ENCODE results near the gene NPW.

- TF ChIP-seq CTCF (IDR thresholded peaks at IDR 0.05; ENCODE audit: extremely low read depth in 1 of 2, insufficient read depth in 1 of 2, low read depth in 1 of 2, low read length in 2 of 2) (no peak), MAX (IDR thresholded peaks at IDR 0.05; ENCODE audit: insufficient read depth, insufficient read length) (no peak), JUN (IDR thresholded peaks at IDR 0.05; ENCODE audit: borderline replicate concordance, insufficient read depth, insufficient read length, low read depth) (no peak), POLR2A (IDR thresholded peaks at IDR 0.05; ENCODE audit: low read depth, low read length) (no peak), EZH2 (IDR thresholded peaks at IDR 0.05; ENCODE audit: borderline replicate concordance, low read depth, low read length, severe bottlenecking) (no peak), POLR2AphosphoS5 (IDR thresholded peaks at IDR 0.05; ENCODE audit: insufficient read depth, low read depth, low read length) (no peak), FOS (IDR thresholded peaks at IDR 0.05; ENCODE audit: borderline replicate concordance, insufficient read depth, low read length) (no peak), MYC (IDR thresholded peaks at IDR 0.05; ENCODE audit: low read depth, low read length) (no peak), GATA2 (IDR thresholded peaks at IDR 0.05; ENCODE audit: insufficient read depth, insufficient read length, low read depth, low read length) (no peak)
Measured at GRCh38 chr16:1976216-1976520, 43.4 kb upstream of the NPW start.
